Measurements from ENCODE around the gene ZNF362.

ZNF362 gene

DNA sequence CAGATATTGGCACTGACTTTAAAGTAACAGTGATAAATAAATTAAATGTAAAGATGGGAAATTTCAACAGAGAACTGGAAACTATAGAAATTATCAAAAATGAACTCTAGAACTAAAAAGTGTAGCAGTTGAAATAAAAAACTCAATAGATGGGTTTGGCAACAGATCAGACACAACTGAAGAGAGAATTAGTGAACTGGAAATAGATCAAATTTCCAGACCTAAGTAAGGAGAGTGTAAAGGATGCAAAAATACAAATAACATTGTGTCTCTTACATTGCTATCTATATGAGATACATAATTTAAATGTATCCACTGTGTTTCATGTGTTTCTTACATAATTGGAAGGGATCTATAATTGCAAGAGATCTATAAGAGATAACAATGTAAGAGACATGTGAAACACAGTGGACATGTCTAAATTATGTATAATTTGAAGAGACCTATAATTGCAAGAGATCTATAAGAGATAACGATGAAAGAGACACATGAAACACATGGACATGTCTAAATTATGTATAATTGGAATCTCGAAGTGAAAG is 32.1 kb upstream of the ZNF362 start:
- FAIRE-seq (no peak), DNase-seq (ENCODE audit: insufficient read length, low spot score) (no peak)

DNA sequence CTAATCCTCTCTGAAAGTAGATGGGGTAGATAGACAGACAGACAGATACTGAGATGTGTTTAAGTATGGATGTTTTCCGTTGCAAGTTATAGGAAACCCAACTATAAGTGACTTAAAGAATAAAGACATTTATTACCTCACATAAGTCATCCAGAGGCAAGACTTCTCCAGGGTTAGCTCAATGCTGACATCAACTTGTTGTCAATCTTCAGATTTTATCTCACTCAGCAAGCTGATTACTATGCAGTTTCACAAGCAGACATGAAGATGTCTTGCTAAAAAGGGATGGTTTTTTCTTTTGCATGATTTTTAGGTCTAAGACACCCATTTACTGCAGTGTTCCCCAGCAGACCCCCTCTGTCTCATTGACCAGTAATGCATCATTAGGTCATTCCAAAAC is 30.7 kb upstream of the ZNF362 start:
- FAIRE-seq = no peak

More for the DNA sequence above, 32.1 kb upstream of the ZNF362 start:
- TF ChIP-seq, protein P1, sequence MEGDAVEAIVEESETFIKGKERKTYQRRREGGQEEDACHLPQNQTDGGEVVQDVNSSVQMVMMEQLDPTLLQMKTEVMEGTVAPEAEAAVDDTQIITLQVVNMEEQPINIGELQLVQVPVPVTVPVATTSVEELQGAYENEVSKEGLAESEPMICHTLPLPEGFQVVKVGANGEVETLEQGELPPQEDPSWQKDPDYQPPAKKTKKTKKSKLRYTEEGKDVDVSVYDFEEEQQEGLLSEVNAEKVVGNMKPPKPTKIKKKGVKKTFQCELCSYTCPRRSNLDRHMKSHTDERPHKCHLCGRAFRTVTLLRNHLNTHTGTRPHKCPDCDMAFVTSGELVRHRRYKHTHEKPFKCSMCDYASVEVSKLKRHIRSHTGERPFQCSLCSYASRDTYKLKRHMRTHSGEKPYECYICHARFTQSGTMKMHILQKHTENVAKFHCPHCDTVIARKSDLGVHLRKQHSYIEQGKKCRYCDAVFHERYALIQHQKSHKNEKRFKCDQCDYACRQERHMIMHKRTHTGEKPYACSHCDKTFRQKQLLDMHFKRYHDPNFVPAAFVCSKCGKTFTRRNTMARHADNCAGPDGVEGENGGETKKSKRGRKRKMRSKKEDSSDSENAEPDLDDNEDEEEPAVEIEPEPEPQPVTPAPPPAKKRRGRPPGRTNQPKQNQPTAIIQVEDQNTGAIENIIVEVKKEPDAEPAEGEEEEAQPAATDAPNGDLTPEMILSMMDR (IDR thresholded peaks at IDR 0.05; ENCODE audit: insufficient read depth, missing control alignments) = no peak

DNA sequence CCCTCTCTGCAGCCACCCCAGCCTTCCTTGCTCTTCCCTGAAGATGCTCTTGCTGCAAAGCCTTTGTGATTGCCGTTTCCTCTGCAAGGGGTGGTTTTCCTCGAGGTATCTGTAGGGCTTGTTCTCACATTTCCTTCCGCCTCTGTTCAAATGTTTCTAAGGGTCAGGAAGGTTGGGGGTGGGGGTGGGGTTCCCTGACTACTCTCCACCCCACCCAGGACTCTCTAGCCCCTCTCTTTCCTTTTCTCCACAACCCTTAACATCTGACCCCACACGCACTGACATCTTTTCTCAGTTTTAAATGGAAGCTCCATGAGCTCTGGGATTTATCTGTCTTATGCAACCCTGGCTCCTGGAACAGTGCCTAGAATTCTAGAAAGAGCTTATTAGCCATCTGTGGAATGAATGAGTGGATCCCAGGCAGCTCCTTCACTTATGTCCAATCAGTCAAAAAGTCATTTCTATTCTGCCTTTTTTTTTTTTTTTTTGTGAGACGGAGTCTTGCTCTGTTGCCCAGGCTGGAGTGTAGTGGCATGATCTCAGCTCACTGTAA is 27.3 kb upstream of the ZNF362 start:
- TF ChIP-seq, protein P1 (IDR thresholded peaks at IDR 0.05; ENCODE audit: insufficient read depth, missing control alignments) = no peak
- FAIRE-seq (no peak), DNase-seq (ENCODE audit: insufficient read length, low spot score) (no peak)

More for the DNA sequence above, 30.7 kb upstream of the ZNF362 start:
- no peak for DNase-seq (ENCODE audit: insufficient read length, low spot score)
- TF ChIP-seq, protein P1 (IDR thresholded peaks at IDR 0.05; ENCODE audit: insufficient read depth, missing control alignments) = no peak

DNA sequence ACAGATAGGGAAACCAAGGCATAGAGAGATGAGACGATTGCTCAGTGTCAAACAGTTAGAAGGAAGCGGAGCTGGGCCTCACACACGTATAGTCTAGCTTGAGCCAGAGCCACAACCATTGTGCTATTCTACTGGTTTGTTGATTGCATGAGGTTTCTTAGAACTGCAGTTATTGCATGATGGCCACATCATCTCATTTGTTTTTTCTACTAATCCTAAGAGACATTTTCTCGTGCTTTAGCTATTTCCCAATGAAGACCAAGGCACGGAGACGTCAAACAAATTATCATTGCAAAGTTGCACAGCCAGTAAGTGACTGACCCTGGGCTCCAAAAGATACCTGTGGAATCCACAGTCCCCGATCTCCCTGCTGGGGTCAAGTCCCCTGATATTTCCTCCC is 25.1 kb upstream of the ZNF362 start:
- DNase-seq (ENCODE audit: insufficient read length, low spot score) (no peak), FAIRE-seq (no peak)
- TF ChIP-seq, protein P1 (IDR thresholded peaks at IDR 0.05; ENCODE audit: insufficient read depth, missing control alignments) = no peak

DNA sequence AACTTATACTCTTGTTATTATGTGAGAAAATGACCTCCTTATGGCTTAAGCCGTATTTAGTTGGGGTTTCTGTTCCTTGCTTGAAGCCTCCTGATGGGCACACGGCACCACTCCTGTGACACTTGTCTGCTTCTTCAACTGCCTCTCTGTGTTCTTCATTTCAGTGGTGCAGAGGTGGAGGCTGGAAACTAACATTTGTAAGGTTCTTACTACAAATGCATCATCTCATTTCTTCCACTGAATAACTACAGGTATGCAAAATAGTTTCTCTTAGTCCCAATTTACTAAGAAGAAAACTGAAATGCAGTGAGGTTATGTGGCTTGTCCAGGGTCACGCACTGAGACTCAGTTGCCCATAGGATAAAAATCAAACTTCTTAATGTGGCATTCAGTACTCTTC is 23.6 kb upstream of the ZNF362 start:
- DNase-seq (ENCODE audit: insufficient read length, low spot score) (no peak), FAIRE-seq (no peak)
- TF ChIP-seq, protein P1 (IDR thresholded peaks at IDR 0.05; ENCODE audit: insufficient read depth, missing control alignments) = no peak

DNA sequence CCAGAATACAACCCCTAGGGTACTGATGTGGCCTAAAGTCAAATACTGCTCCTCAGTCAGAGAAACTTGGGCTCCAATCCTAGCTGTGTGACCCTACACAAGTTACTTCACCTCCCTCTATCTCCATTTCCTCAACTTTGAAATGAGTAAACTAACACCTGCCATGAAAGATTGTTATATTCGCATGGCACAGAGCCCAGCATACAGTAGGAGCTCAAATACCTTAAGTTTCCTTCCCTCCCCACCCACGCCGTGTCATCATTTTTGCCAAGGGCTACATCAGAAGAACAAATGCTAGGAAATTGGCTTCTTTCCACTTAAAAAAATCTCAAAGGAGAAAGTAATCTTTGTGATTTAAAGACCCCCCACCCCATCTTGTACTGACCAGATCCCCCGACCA is 22.2 kb upstream of the ZNF362 start:
- no peak for FAIRE-seq
- TF ChIP-seq, protein P1 (IDR thresholded peaks at IDR 0.05; ENCODE audit: insufficient read depth, missing control alignments) = no peak
- DNase-seq (ENCODE audit: insufficient read length, low spot score) = no peak

DNA sequence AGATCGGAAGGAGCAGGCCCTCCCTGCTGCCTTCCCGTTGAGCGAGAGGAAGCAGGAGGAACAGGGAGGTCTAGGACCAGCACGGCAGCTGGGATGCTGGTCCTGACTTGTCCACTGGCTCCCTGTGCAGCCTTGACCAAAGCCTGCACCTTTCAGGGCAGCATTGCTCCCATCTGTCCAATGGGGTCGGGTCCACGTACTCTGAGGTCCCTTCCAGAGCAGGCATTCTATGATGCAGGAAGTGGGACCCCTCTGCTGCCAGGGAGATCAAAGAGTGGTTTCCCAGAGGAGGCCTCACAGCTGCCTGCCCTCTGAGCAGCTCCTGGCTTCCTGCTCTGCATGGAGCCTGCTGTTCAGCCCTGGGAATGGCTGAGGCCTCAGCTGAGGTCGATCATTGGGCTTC is 21.7 kb upstream of the ZNF362 start:
- TF ChIP-seq, protein P1 (IDR thresholded peaks at IDR 0.05; ENCODE audit: insufficient read depth, missing control alignments) = no peak
- FAIRE-seq (no peak), DNase-seq (ENCODE audit: insufficient read length, low spot score) (no peak)
